LHCN-M2 (cell line): Measurements from ENCODE around the gene STAC3. TPM values are rescaled to one million over a fixed set of nuclear protein-coding genes. Genes with fewer than 3 reads are reported as not detected.

ENCODE experiments used
- DNase-seq: peaks from one replicate; pipeline ENCODE4 v3.0.0-alpha.2; 2012; ENCODE audit warnings: low read depth
- total RNA-seq: library from RNA; depleted of rRNA; stranded (reverse); fragments of >200 nt; gene quantifications from 2 replicates; pipeline ENCODE4 v1.2.3, GENCODE V29; 2014

The STAC3 gene
- total RNA-seq, 1 experiment from 2014 or later = 29.8 TPM

DNA sequence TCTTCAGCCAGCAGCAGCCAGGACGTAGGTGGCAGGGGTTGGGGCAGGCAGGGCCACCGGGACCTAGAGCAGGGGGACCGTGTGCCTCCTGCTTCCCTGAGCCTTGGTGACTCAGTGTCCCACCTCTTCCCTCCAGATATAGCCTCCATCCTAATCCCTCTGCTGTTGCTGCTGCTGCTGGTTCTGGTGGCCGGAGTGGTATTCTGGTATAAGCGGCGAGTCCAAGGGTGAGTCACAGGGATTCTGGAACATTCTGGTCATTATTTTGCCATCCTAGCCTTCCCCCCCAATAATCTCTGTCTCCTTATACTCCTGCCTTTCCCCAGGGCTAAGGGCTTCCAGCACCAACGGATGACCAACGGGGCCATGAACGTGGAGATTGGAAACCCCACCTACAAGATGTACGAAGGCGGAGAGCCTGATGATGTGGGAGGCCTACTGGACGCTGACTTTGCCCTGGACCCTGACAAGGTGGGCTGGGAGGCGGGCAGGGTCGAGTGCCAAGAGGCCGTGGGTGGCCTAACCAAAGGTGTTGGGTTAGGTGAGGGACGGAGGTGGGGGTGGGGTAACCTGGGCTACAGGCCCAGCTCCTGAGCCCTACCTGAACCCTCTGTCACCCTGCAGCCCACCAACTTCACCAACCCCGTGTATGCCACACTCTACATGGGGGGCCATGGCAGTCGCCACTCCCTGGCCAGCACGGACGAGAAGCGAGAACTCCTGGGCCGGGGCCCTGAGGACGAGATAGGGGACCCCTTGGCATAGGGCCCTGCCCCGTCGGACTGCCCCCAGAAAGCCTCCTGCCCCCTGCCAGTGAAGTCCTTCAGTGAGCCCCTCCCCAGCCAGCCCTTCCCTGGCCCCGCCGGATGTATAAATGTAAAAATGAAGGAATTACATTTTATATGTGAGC lies 38.9 kb downstream of the STAC3 start:
- peak; percentile 61 for DNase-seq

DNA sequence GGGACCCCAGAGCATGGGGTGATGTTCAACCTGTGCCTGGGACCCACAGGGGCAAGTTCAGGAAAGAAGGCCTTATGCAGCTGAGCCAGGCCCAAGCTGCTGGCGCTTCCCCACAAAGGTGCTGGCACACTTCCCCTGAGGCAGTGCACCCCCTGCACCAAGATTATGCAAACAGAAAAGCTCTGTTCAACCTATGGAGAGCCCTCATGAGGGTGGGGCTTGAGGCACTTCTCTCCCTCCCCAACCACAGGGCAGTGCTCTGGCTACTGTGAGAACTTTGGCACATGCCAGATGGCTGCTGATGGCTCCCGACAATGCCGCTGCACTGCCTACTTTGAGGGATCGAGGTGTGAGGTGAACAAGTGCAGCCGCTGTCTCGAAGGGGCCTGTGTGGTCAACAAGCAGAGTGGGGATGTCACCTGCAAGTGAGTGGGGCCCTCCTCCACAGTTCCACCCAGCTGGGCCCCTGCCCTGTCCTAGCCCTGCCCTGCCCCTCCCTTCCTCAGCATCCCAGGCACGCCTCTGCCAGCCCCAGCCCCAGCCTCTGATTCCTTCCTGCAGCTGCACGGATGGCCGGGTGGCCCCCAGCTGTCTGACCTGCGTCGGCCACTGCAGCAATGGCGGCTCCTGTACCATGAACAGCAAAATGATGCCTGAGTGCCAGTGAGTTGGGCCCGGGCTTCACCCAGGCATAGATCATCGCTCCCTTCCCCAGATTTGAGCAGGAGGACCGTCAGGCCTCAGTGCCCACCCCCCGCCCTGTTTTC lies 39.9 kb downstream of the STAC3 start:
- no peak for DNase-seq

DNA sequence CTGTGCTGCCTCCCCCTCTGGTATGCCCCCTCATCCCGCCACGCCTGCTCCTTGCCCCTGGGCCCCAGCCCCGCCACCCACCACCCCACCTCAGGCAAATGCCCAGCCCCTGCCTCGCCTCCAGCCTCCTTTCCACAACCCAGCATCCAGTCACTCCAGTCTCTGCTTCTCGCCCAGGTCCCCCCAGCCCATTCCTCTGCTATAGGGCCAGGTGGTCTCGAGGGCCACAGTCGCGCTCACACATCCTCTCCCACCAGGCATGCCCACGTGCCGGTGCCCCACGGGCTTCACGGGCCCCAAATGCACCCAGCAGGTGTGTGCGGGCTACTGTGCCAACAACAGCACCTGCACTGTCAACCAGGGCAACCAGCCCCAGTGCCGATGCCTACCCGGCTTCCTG lies 40.5 kb downstream of the STAC3 start:
- DNase-seq = no peak

DNA sequence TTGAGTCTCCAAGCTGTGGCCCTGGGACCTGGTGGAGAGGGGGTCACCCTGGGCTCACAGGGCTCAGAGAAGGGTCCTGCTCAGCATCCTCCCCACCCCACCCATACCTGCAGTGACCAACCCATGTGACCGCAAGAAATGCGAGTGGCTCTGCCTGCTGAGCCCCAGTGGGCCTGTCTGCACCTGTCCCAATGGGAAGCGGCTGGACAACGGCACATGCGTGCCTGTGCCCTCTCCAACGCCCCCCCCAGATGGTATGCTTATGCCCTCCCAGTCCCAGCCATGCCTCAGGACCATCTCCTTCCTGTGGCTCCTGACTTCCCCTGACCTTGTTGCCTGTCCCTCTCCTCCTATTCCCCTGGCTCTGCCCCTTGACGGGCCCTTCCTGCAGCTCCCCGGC lies 41.1 kb downstream of the STAC3 start:
- no peak for DNase-seq

DNA sequence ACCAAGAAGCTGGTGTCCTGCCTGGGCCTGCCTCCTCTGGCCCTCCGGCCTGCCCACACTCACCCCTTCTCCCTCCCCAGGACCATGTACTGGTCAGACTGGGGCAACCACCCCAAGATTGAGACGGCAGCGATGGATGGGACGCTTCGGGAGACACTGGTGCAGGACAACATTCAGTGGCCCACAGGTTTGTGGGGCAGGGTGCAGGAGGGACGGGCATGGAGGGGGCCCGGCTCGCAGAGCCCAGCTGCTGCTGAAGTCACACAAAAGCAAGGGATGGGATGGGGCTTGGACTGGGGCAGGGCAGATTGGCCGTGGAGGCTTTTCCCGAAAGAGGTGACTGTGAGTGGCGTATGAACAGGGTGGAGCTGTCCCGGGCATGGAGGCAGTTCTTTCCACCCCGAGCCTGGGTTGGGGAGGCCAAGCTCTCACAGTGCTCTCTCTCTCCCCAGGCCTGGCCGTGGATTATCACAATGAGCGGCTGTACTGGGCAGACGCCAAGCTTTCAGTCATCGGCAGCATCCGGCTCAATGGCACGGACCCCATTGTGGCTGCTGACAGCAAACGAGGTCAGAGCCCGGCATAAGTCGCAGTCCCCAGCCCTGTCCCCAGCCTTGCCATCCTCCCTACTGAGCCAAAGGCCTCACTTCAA lies 42.2 kb downstream of the STAC3 start:
- no peak for DNase-seq

DNA sequence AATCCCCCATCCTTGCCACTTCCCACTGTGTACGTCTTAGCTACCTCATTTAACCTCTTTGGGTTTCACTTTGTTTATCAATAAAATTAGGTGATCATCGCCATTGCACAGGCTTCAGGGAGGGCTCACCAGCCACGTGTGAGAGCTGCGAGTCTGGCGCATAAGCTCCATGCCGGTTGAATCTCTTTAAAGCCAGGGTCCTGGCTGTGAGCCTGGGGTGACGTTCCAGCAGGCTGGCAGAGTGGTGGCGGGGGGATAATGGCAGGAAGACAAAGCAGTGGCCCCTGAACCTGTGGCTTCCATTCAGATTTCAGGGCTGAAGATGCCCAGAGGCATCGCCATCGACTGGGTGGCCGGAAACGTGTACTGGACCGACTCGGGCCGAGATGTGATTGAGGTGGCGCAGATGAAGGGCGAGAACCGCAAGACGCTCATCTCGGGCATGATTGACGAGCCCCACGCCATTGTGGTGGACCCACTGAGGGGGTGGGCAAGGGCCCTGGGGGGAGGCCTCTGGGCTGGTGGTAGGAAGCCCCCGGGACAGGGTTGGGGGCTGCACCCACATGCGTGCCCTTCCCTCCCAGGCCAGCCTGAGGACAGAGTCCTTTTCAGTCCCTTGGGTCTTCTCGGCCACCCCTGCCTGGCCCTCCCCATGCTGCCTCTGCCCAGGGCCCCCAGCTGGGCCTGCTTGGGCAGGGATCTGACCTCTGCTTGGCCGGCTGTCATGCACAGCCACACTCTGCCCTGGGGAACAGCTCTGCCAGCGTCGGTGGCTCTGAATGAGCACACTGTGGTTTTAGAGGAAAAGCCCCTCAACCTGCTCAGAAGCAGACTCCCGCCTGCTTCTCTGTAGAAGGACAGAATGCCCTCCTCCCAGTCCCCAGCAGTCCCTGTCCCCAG lies 43.0 kb downstream of the STAC3 start:
- no peak for DNase-seq

DNA sequence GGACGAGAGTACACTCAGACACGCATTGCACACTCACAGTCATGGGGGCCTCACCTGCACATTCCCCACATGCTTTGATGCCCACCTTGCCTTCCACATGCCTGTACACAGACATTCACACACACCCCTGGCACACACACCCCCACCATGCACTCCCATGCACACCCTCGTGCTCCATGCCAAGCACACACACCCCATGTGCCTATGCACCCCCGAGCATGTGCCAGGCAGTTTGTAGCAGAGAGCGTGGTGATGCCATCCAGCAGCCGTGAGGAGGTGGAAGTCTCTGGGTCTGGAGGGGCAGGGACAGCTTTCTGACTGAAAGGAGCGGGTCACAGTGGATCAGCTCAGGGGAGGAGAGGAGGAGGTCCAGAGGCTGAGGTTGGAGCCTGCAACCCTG lies 45.1 kb downstream of the STAC3 start:
- no peak for DNase-seq

DNA sequence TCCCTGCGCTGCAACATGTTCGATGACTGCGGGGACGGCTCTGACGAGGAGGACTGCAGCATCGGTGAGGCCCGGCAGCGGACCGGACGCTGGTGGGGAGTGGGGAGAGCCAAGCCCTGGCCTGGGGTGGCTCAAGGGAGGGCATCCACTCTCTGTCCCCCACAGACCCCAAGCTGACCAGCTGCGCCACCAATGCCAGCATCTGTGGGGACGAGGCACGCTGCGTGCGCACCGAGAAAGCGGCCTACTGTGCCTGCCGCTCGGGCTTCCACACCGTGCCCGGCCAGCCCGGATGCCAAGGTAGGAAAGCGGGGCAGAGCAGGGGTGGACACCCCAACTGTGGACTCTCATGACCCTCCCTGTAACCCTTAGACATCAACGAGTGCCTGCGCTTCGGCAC lies 45.8 kb downstream of the STAC3 start:
- DNase-seq = no peak

DNA sequence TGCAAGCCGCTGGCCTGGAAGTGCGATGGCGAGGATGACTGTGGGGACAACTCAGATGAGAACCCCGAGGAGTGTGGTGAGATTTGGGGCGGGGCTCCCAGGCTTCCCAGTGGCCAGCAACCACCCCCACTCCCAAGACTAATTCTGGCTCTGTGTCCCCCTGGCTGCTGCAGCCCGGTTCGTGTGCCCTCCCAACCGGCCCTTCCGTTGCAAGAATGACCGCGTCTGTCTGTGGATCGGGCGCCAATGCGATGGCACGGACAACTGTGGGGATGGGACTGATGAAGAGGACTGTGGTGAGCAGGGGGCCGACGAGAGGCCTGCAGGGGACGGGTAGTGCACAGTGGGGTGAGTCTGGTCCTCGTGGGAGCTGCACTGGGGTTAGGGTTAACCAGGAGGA lies 46.5 kb downstream of the STAC3 start:
- DNase-seq = no peak

DNA sequence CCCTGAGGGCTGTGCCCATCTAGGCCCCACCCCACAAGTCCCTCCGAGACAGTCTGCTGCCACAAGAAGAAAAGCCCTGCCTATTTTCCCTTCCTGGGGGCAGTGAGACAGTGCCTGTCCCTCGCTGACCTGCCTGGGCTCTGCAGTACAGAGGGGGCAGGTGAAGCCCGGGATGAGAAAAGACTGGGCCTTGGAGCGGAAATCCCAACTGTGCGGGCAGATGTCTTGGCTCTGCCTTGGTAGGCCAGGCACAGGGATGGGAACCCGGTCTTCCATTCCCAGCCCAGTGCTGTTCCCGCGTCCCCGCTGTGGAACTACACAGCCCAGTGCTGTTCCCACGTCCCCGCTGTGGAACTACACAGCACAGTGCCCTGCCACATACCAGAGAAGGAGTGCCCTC lies 47.2 kb downstream of the STAC3 start:
- DNase-seq = no peak

DNA sequence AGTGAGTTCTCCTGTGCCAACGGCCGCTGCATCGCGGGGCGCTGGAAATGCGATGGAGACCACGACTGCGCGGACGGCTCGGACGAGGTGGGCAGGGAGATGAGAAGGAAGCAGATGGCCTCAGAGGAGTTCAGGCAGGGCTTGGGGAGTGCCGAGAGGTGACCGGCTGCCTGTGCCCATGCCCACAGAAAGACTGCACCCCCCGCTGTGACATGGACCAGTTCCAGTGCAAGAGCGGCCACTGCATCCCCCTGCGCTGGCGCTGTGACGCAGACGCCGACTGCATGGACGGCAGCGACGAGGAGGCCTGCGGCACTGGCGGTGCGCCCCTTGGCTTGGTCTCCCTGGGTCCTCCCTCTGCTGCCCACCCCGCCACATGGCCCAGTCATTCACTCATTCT lies 47.8 kb downstream of the STAC3 start:
- DNase-seq = no peak

DNA sequence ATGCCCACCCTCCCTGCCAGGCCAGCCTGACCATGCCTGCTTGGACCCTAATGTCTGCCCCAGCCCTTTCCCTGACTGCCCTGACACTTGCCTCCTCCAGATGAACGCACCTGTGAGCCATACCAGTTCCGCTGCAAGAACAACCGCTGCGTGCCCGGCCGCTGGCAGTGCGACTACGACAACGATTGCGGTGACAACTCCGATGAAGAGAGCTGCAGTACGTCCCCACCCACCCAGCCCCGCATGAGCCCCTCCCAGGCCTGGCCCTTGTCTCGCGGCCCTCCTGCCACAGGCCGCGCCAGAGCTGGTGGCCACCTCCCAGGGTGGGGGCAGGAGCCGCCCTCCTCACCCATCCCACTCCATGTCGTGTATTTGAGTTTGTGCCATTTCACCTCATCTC lies 48.7 kb downstream of the STAC3 start:
- DNase-seq = no peak

DNA sequence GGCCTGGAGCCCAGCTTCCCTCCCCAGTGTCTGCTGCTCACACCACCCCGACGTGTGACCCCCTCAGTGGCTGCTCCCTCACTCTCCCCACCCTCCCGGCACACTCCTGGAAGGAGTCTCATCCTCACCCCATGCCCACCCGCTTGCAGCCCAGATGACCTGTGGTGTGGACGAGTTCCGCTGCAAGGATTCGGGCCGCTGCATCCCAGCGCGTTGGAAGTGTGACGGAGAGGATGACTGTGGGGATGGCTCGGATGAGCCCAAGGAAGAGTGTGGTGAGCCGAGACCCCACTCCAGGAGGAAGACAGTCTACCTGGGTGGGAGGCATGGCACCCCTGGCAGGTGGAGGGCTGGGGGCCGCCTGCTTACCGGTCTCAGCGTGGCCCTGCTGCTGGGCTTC lies 49.4 kb downstream of the STAC3 start:
- no peak for DNase-seq

DNA sequence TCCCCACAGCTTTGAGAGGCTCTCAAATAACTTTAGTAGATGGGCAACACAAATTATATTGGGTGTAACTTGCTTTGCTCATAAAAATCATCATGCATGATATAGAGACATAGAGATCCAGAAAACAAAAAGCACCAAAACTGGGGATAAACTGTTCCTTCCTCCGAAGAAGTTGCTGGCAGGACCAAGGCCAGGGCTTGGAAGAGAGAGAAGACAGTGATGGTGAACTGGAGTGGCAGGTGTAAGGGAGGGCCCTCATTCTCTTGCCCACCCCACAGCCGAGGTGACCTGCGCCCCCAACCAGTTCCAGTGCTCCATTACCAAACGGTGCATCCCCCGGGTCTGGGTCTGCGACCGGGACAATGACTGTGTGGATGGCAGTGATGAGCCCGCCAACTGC lies 49.8 kb downstream of the STAC3 start:
- no peak for DNase-seq

DNA sequence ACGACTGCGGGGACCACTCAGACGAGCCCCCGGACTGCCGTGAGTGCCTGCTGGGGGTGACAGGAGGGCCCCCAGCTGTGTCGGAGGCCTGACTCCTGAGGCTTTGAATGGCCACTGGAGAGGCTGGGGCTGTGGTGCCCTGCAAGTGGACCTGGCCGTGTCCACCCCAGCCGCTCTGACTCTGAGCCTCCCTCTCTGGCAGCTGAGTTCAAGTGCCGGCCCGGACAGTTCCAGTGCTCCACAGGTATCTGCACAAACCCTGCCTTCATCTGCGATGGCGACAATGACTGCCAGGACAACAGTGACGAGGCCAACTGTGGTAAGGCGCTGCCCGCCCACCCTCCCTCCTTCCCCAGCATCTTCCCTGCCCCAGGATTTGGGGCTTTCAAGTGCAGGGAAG lies 50.5 kb downstream of the STAC3 start:
- no peak for DNase-seq

DNA sequence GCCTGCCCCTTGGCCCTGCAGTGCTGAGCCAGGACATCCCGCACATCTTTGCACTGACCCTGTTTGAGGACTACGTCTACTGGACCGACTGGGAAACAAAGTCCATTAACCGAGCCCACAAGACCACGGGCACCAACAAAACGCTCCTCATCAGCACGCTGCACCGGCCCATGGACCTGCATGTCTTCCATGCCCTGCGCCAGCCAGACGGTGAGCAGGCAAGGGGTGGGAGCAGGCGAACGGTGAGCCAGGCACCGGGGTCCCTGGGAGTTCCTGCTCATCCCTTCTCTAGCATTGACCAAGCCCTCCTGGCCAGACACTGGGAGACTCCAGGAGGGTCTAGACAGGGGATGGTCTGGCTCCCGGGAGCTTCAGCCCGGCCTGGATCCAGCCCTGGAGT lies 51.8 kb downstream of the STAC3 start:
- no peak for DNase-seq

DNA sequence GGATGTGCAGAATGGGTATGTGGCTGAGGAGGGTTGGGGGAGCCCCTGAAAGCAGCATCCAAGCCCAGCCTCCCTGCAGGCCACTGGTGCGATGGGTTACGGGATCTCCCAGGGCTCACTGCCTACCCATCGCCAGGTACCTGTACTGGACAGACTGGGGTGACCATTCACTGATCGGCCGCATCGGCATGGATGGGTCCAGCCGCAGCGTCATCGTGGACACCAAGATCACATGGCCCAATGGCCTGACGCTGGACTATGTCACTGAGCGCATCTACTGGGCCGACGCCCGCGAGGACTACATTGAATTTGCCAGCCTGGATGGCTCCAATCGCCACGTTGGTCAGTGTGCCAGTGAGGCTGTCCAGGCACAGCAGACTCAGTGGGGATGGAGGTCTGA lies 52.7 kb downstream of the STAC3 start:
- DNase-seq = no peak

DNA sequence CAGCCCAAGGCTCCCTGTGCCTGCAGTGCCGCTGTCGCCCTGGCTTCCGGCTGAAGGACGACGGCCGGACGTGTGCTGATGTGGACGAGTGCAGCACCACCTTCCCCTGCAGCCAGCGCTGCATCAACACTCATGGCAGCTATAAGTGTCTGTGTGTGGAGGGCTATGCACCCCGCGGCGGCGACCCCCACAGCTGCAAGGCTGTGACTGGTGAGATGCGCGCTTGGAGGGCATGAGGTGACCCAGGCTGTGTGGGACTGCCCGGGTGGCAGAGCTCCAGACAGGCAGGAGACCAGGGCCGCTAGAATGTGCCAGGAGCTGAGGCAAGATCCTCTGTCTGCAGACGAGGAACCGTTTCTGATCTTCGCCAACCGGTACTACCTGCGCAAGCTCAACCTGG lies 54.0 kb downstream of the STAC3 start:
- no peak for DNase-seq

DNA sequence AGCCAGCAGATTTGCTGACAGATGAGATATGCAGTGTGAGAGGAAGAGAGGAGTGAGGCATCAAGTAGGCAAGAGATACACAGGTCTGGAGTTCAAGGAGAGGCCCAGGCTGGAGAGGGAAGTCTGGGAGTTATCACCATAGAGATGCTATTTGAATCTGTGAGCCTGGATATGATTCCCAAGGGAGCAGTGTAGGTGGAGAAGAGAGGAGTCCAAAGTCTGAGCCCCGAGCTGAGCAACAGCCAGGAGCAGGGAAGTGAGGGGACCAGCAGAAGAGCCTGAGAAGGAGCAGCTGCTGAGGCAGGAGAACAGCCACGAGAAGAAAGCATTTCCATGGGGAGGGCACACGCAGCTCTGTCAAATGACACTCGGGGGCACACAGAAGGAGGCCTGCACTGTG lies 54.5 kb downstream of the STAC3 start:
- no peak for DNase-seq

DNA sequence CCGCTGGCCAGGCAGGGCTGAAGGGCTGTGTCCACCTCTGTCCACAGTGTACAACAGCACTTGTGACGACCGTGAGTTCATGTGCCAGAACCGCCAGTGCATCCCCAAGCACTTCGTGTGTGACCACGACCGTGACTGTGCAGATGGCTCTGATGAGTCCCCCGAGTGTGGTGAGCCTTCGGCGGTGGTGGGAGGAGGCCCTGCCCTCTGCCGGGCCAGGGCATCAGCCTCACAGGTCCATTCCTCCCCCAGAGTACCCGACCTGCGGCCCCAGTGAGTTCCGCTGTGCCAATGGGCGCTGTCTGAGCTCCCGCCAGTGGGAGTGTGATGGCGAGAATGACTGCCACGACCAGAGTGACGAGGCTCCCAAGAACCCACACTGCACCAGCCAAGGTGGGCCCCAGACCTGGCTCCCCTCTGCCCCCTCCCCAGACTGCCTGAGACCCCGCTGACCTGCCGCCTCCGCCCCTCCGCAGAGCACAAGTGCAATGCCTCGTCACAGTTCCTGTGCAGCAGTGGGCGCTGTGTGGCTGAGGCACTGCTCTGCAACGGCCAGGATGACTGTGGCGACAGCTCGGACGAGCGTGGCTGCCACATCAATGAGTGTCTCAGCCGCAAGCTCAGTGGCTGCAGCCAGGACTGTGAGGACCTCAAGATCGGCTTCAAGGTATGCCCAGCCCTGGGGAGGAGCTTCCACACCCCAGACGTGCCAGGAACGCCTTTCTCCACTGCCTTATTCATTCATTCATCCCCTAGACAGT lies 55.2 kb downstream of the STAC3 start:
- no peak for DNase-seq

DNA sequence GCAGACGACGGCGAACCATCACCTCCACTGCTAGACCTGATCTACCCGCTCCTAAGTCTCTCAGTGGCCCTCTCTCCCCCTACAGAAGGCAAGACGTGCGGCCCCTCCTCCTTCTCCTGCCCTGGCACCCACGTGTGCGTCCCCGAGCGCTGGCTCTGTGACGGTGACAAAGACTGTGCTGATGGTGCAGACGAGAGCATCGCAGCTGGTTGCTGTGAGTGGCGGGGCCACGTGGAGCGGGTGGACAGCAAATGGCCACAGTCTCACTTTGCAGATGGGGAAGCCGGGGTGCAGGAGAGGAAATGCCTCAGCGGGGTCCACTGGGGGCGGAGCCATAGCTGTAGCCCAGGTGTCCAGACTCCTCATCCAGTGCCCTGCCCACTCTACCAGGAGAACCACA lies 55.8 kb downstream of the STAC3 start:
- no peak for DNase-seq
